OCI-LY3 (cell line): Measurements from ENCODE around the gene FIZ1.

Experiments used
- H2AFZ ChIP-seq: fragments of 200-600, 300-600 bp; shearing (Covaris generic); 2 replicates; pipeline ENCODE4 v1.6.0; 2014; ENCODE audit warnings: antibody characterized with exemption, low read depth, low read length
- H3K27ac ChIP-seq: fragments of 200-600, 300-600 bp; sonication (generic); 2 replicates; pipeline ENCODE4 v1.5.1; 2014; ENCODE audit warnings: mild to moderate bottlenecking, low read length, moderate library complexity, mixed read lengths
- H3K27me3 ChIP-seq: fragments of 200-600, 300-600 bp; sonication (generic); 2 replicates; pipeline ENCODE4 v1.6.1; 2014; ENCODE audit warnings: low read depth, low read length, mixed read lengths
- H3K36me3 ChIP-seq: fragments of 200-600, 300-600 bp; sonication (generic); replicated peaks from 2 replicates; pipeline ENCODE3; 2014; ENCODE audit warnings: low read depth, low read length, mixed read lengths
- H3K4me1 ChIP-seq: fragments of 300-600, 200-600 bp; sonication (generic); 2 replicates; pipeline ENCODE4 v1.6.1; 2014; ENCODE audit warnings: low read length, mixed read lengths
- H3K4me2 ChIP-seq: fragments of 200-600, 300-600 bp; sonication (generic); 2 replicates; pipeline ENCODE4 v1.6.1; 2014; ENCODE audit warnings: low read length, mixed read lengths
- H3K4me3 ChIP-seq: fragments of 300-600, 200-600 bp; sonication (generic); 2 replicates; pipeline ENCODE4 v1.5.1; 2014; ENCODE audit warnings: antibody characterized with exemption, mild to moderate bottlenecking, low read length, moderate library complexity
- H3K79me2 ChIP-seq: fragments of 300-600, 200-600 bp; shearing (Covaris generic); 2 replicates; pipeline ENCODE4 v1.6.1; 2014; ENCODE audit warnings: mild to moderate bottlenecking, low read length, mixed read lengths
- H3K9ac ChIP-seq: fragments of 300-600, 200-600 bp; shearing (Covaris generic); 2 replicates; pipeline ENCODE4 v1.6.0; 2014; ENCODE audit warnings: mild to moderate bottlenecking, low read length, moderate library complexity
- H3K9me3 ChIP-seq: fragments of 200-600, 300-600 bp; shearing (Covaris generic); 2 replicates; pipeline ENCODE4 v1.6.1; 2014; ENCODE audit warnings: low read length, mixed read lengths; ENCODE audit not compliant: insufficient read depth
- H4K20me1 ChIP-seq: fragments of 200-600, 300-600 bp; sonication (generic); 2 replicates; pipeline ENCODE4 v1.6.1; 2016; ENCODE audit warnings: low read length, mixed read lengths; ENCODE audit not compliant: insufficient read depth
- CTCF ChIP-seq: fragments of 200-600, 300-600 bp; sonication (generic); IDR thresholded peaks from 2 replicates; pipeline ENCODE4 v1.5.1; 2014; ENCODE audit warnings: antibody characterized with exemption, low read length, low read depth
- EZH2phosphoT487 ChIP-seq: fragments of 200-600 bp; shearing (Covaris generic); IDR thresholded peaks from 2 replicates; pipeline ENCODE4 v1.6.1; 2018; ENCODE audit warnings: antibody characterized with exemption, mixed run types, low read depth

The FIZ1 gene

GRCh38 chr19:55598719-55599467 lies 424 bp downstream of the FIZ1 start:
- Histone ChIP-seq H2AFZ (no peak overlapping the region), H4K20me1 (no peaks in the 10 kb centered on the region), H3K27me3 (no peaks in the 10 kb centered on the region), H3K9ac (peak overlapping the region; percentile 92), H3K4me3 (peak overlapping the region; percentile 80), H3K79me2 (peaks cover 12% of the 10 kb centered on the region), H3K4me1 (peaks cover 15% of the 10 kb centered on the region), H3K27ac (peak overlapping the region; percentile 85), H3K36me3 (peaks cover 17% of the 10 kb centered on the region), H3K9me3 (no peaks in the 10 kb centered on the region), H3K4me2 (peak overlapping the region; percentile 52)
- no peak for TF ChIP-seq CTCF
- TF ChIP-seq EZH2phosphoT487, result no peak

GRCh38 chr19:55598034-55598433 lies 1.3 kb downstream of the FIZ1 start:
- Histone ChIP-seq H3K27me3 (no peaks in the 10 kb centered on the region), H3K36me3 (peaks cover 20% of the 10 kb centered on the region), H4K20me1 (no peaks in the 10 kb centered on the region), H3K27ac (no peak overlapping the region), H3K79me2 (peaks cover 12% of the 10 kb centered on the region), H3K9ac (no peak overlapping the region), H3K4me3 (no peak overlapping the region), H2AFZ (no peak overlapping the region), H3K9me3 (no peaks in the 10 kb centered on the region), H3K4me1 (peaks cover 15% of the 10 kb centered on the region), H3K4me2 (peak overlapping the region; percentile 52; the same call in 1 of the 2 replicates)
- TF ChIP-seq CTCF (no peak), EZH2phosphoT487 (no peak)

GRCh38 chr19:55597501-55597921 lies 1.8 kb downstream of the FIZ1 start:
- TF ChIP-seq EZH2phosphoT487 (no peak), CTCF (no peak)
- H3K27ac ChIP-seq, result no peak overlapping the region
- H3K4me2 ChIP-seq, result no peak overlapping the region

GRCh38 chr19:55596304-55596703 lies 3.0 kb downstream of the FIZ1 start:
- H3K9ac ChIP-seq, result no peak overlapping the region
- H4K20me1 ChIP-seq, result no peaks in the 10 kb centered on the region
- peaks cover 30% of the 10 kb centered on the region for H3K36me3 ChIP-seq
- H3K9me3 ChIP-seq, result no peaks in the 10 kb centered on the region
- peaks cover 12% of the 10 kb centered on the region for H3K79me2 ChIP-seq
- H3K4me1 ChIP-seq, result peaks cover 14% of the 10 kb centered on the region
- TF ChIP-seq CTCF, result no peak
- TF ChIP-seq EZH2phosphoT487, result no peak
- H3K27me3 ChIP-seq, result no peaks in the 10 kb centered on the region
- no peak overlapping the region for H3K4me2 ChIP-seq
- no peak overlapping the region for H3K4me3 ChIP-seq
- H2AFZ ChIP-seq, result no peak overlapping the region
- H3K27ac ChIP-seq, result no peak overlapping the region

More at GRCh38 chr19:55597501-55597921, 1.8 kb downstream of the FIZ1 start:
- Histone ChIP-seq H3K9ac (no peak overlapping the region), H4K20me1 (no peaks in the 10 kb centered on the region), H3K79me2 (peaks cover 12% of the 10 kb centered on the region), H3K36me3 (peaks cover 20% of the 10 kb centered on the region), H3K9me3 (no peaks in the 10 kb centered on the region), H3K4me1 (peaks cover 15% of the 10 kb centered on the region), H3K27me3 (no peaks in the 10 kb centered on the region), H2AFZ (no peak overlapping the region), H3K4me3 (no peak overlapping the region)
